NOMO-1 (cell line): ENCODE data around the gene ARRDC4.

ENCODE experiments used
- DNase-seq, 2 experiments: peaks; one replicate each; lab custom pipeline; 2025; ENCODE audit not compliant: unreplicated experiment in 2 of 2; lab: John Stamatoyannopoulos, UW

Gene ARRDC4

DNA sequence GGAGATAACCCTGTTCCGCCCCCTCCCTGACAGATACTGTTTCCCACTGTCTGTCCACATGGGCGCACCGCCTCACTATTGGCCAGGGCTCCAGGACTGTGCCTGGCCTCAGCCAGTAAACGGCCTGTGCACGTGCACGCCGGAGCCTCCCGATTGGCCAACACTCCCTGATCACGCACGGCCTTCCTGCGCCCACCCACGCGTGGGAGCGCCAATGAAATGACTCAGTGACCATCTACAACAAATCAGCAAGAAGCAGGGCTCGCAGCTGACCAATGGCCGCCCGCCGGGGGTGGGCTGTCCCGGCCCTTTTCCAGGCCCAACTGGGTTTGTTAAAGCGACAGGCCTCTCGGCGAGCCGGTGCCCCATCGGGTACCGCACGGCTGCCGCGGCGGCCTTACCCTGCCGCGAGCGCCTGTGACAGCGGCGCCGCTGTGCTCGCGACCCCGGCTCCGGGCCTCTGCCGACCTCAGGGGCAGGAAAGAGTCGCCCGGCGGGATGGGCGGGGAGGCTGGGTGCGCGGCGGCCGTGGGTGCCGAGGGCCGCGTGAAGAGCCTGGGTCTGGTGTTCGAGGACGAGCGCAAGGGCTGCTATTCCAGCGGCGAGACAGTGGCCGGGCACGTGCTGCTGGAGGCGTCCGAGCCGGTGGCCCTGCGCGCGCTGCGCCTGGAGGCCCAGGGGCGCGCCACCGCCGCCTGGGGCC, at the start of gene ARRDC4:
Gene ARRDC4 (plus strand): TSS at position 340 of the 703 bp plus-strand sequence. CDS start 159 bp downstream, at position 499.
- DNase-seq, result peak; percentile 98 to 100

- DNase-seq, result no peak
Observed at GRCh38 chr15:97914711-97915110, 45.8 kb upstream of the ARRDC4 start.

DNA sequence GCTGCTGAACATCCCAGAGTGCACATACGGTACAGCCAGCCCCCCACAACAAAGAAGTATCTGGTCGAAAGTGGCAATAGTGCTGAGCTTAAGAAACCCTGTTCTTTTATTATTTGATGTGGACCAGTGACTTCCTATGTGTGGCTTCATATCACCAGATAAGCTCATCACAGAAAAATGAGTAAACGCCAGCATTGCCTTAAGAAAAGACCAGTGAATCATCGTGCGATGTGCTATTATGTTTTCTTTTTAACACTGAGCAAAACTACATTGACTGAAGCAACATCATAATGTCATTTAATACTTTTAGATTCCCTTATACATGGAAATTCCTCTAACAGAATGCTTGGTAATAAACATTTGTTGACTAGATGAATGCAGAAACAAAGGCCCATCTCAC, 45.2 kb upstream of the ARRDC4 start:
- DNase-seq, result no peak

- no peak for DNase-seq
Observed at GRCh38 chr15:97921296-97921865, 39.1 kb upstream of the ARRDC4 start.

GRCh38 chr15:97929456-97930229, 30.9 kb upstream of the ARRDC4 start:
- DNase-seq, result no peak

DNA sequence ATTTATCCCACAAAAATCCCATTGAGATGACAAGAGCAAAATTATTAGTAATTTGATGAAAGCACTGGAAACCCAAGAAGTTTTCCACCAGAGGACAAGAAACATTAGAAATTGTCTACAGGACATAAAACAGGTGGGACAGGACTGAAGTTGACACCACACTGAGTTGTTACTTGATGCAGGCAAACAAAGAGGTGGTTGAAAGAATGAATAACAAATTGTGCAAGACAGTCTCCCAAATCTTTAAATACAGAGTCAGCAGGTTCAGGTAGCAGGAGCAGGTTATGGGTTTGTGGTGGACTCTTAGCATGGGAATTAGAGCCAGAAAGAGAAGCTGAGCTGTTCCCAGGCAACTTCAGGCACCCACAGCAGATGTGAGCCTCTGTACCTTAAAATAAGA, 30.3 kb upstream of the ARRDC4 start:
- no peak for DNase-seq

GRCh38 chr15:97931314-97931713, 29.2 kb upstream of the ARRDC4 start:
- no peak for DNase-seq

DNA sequence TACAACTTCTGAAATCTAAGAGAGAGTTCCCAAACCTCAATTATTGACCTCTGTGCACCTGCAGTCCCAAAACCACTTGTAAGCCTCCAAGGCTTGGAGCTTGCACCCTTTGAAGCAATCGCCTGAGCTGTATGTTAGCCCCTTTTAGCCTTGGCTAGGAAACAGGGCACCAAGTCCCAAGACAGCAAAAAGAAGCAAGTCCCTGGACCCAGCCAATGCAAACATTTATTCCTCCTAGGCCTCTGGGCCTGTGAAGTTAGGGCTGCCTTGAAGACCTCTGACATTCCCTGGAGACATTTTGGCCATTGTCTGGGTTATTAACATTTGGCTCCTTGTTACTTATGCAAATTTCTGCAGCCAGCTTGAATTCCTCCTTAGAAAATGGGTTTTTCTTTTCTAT, 26.9 kb upstream of the ARRDC4 start:
- no peak for DNase-seq

- no peak for DNase-seq
Observed at GRCh38 chr15:97940993-97941392, 19.5 kb upstream of the ARRDC4 start.

DNA sequence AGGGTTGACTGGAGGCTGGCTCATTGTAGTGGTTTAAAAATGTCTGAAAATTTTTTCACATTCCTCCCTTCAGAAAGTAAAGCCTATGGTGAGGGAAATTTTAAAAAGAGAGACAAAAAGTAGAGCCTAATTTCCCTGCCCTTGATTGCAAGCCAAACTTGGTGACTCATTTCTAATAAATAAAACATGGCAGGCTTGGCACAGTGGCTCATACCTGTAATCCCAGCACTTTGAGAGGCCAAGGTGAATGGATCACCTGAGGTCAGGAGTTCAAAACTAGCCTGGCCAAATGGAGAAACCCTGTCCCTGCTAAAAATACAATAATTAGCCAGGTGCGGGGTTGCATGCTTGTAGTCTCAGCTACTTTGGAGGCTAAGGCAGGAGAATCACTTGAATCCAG, 18.9 kb upstream of the ARRDC4 start:
- DNase-seq, result no peak

- no peak for DNase-seq
Observed at GRCh38 chr15:97944724-97945123, 15.8 kb upstream of the ARRDC4 start.

DNA sequence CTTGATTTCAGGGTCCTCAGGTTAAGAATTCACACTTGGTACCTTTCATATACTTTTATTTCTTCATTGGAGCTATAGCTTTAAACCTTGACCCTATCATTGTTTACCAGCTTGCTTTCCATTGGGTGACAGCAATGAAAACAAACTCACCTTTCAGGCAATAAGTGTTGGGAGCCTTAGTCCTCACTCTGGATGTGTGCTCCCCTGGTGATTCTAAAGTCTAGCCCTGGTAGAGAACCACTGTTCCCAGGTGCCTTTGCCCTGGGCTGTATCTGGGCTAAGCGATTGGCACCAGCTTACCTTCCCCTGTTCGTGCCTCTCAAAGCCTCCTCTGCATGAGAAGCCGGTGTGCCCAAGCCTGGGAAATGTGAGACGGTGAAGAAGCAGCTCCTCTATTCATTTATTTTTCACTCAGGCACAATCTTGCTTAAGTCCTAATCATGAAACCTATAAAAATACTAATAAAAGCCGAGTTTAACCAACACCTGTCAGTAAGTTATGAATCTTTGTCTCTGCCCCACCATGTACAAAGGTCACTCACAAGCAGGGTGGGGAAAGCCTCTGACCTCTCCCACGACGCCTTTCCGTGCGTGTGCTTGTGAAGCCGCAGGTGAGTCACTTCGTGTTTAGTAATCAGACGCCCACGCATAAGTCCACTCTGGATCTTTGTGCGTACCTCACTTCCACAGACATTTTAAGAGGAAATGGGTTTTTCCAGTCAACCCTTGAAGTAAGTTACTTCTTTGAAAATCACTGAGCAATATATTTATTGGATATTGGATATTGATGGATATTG, 12.8 kb upstream of the ARRDC4 start:
- DNase-seq, result no peak

DNA sequence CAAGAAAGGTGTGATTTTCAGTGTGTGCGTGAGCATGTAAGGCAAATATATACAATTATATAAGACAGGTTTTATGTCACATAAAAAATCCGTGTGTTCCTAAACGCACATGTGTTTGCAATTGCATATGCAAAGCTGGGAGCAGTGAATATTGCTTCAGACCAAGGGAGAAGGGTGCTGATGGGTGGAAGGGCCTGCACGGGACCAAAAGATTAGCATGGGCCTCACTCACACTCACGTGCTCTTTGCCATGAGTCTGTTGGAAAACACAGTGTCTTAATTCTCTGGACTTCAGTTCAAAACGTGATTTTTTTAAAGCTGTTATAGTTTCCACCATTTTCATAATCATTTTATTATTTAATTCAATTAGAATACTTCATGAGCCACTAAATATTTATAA, 7.2 kb upstream of the ARRDC4 start:
- DNase-seq, result no peak

DNA sequence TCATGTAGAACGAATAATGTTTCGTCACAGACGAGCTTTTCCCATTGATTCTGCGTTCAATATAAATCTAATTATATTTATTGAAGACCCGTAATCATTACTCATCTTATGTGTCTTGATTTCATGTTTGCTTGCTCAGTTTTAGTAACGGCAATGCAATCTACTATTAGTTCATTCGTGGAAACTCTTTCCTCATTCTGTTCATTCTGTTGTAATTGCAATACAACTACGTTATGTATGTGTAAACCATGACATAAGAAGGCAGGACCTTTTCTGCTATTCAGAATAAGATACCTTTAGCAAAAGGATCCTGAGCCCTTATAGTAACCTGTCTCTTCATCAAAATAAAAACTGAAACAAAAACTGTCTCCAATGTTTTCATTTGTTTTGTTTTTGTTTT, 6.8 kb upstream of the ARRDC4 start:
- DNase-seq, result no peak

DNA sequence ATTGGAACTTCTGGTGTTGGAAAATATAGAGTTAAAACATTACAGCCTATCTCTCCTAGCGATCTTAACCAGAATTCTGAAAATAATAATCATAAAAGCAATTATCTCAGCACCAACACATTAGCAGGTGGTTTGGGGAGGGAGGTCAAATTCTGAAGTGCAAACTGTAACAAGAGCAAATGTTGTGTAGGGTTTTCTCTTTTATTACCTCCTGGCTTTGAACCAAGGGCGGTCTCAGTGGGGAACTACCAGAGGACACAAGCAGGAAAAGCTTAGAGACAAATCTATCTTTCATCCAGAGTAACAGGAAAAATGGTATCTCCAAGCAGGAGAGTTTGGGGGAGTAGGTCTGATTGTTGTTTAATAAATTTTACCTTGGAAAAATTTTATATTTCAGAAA, 5.5 kb upstream of the ARRDC4 start:
- DNase-seq, result no peak

DNA sequence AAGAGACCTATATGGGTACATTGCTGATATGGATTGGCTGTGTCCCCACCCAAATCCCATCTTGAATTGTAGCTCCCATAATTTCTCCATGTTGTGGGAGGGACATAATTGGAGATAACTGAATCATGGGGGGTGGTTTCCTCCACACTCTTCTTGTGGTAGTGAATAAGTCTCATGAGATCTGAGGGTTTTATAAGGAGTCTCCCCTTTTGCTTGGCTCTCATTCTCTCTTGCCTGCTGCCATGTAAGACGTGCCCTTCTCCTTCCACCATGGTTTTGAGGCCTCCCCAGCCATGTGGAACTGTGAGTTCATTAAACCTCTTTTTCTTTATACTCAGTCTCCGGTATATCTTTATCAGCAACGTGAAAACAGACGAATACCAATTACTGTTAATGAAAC, 5.0 kb upstream of the ARRDC4 start:
- no peak for DNase-seq

DNA sequence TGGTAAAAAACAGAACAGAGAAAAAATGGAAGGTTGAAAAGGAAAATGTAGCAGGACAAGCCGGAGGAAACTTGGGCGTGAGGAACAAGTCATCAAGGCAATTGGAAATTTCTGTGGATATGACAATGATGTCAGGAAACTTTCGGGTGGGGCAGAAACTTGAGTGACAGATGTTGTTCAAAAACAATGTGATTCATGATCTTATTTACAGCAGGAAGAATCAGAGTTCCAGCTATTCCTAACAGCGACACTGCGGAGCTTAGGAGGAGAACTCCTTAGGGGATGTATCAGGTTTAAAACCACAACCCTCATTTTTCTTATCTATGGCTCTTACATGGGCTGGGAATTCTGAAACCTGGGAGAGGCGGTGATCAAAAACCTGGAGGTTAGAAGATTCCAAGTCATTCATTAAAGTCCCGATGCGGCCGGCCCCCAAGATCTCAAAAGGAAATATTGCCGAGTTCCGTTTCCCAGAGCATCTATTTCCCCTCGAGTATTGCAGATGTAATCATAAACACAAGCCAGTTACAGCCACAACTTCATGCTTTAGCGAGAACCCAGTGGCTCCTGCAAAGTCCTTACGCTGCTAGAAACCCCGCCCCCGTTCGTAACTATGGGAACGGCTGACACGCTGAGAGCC, 659 bp upstream of the ARRDC4 start:
- no peak for DNase-seq

GRCh38 chr15:97961067-97961954, 808 bp downstream of the ARRDC4 start:
- peak in 1 of 2 experiments; percentile 17 for DNase-seq

- DNase-seq, result no peak
Observed at GRCh38 chr15:97962263-97962662, 1.8 kb downstream of the ARRDC4 start.

- no peak for DNase-seq
Observed at GRCh38 chr15:97963779-97964178, 3.3 kb downstream of the ARRDC4 start.
